CD8-positive, alpha-beta memory T cell (primary cell): ENCODE results near the gene DCT. TPM values are rescaled to one million over a fixed set of nuclear protein-coding genes. Genes with fewer than 3 reads are reported as not detected.
A peak's percentile ranks its signal among the peaks of the same experiment; 100 is the strongest.

Experiments
- CTCF ChIA-PET: fragments of 350-600 bp; sonication (Branson Sonifier 250); formaldehyde crosslinking; loops from one replicate; lab custom pipeline; 2021; ENCODE audit warnings: antibody characterized with exemption; lab: Charles Lee
- POLR2A ChIA-PET: fragments of 350-600 bp; sonication (Branson Sonifier 250); formaldehyde crosslinking; loops from one replicate; lab custom pipeline; 2021; ENCODE audit warnings: antibody characterized with exemption; lab: Charles Lee
- DNase-seq, 5 donors: peaks; one replicate each; pipeline versions ENCODE4 v3.0.0 to v3.0.0-alpha.2; 2020 to 2022; ENCODE audit warnings: mixed read lengths in 1 of 5
- H3K27ac ChIP-seq: one replicate; pipeline ENCODE4 v1.7.0; 2013; ENCODE audit warnings: low read depth, mild to moderate bottlenecking, low read length, moderate library complexity
- H3K27me3 ChIP-seq: 2 replicates; pipeline ENCODE4 v1.7.0; 2013; ENCODE audit warnings: low read length, mild to moderate bottlenecking; ENCODE audit not compliant: insufficient read depth, poor library complexity, severe bottlenecking
- H3K36me3 ChIP-seq: 2 replicates; pipeline ENCODE4 v1.7.0; 2013; ENCODE audit warnings: mild to moderate bottlenecking, low read length, moderate library complexity; ENCODE audit not compliant: insufficient read depth
- H3K4me1 ChIP-seq: 2 replicates; pipeline ENCODE4 v1.7.0; 2013; ENCODE audit warnings: mild to moderate bottlenecking, low read length, moderate library complexity; ENCODE audit not compliant: insufficient read depth
- H3K4me3 ChIP-seq: 2 replicates; pipeline ENCODE4 v1.7.0; 2013; ENCODE audit warnings: mild to moderate bottlenecking, low read length
- H3K9me3 ChIP-seq: 2 replicates; pipeline ENCODE4 v1.7.0; 2013; ENCODE audit warnings: mild to moderate bottlenecking, low read length
- H3K27ac Mint-ChIP-seq, 8 donors: one replicate each; pipeline ENCODE4 v1.8.0; 2020 to 2021; ENCODE audit warnings: mixed read lengths in 8 of 8, mild to moderate bottlenecking in 6 of 8, inconsistent platforms in 3 of 8, moderate library complexity in 3 of 8
- H3K27me3 Mint-ChIP-seq, 2 donors: one replicate each; pipeline ENCODE4 v1.8.0; 2020 to 2021; ENCODE audit warnings: mixed read lengths in 2 of 2, mild to moderate bottlenecking in 1 of 2, moderate library complexity in 1 of 2
- H3K36me3 Mint-ChIP-seq, 3 donors: one replicate each; pipeline ENCODE4 v1.8.0; 2020 to 2021; ENCODE audit warnings: mixed read lengths in 3 of 3, inconsistent platforms in 1 of 3, mild to moderate bottlenecking in 1 of 3
- H3K4me1 Mint-ChIP-seq, 3 donors: one replicate each; pipeline ENCODE4 v1.8.0; 2020 to 2021; ENCODE audit warnings: mixed read lengths in 3 of 3, inconsistent platforms in 1 of 3, mild to moderate bottlenecking in 1 of 3
- H3K4me3 Mint-ChIP-seq, 7 donors: one replicate each; pipeline ENCODE4 v1.8.0; 2020 to 2021; ENCODE audit warnings: mixed read lengths in 7 of 7, mild to moderate bottlenecking in 6 of 7, moderate library complexity in 4 of 7, inconsistent platforms in 2 of 7
- H3K9me3 Mint-ChIP-seq, 5 donors: one replicate each; pipeline ENCODE4 v1.8.0; 2020 to 2022; ENCODE audit warnings: mixed read lengths in 5 of 5, mild to moderate bottlenecking in 3 of 5, moderate library complexity in 2 of 5, inconsistent platforms in 1 of 5
- polyA plus RNA-seq: library from polyadenylated mRNA; unstranded; fragments of 300-500 nt; fragmentation: Illumina TruSeq; gene quantifications from one replicate; pipeline ENCODE4 v1.2.3, GENCODE V29; 2021
- total RNA-seq, 2 experiments: library from RNA; stranded (reverse); gene quantifications; one replicate each; pipeline ENCODE4 v1.2.3, GENCODE V29; 2021

The DCT gene
- total and polyA plus RNA-seq, 3 experiments from 2014 or later: 0.07 TPM; not detected in 2

DNA sequence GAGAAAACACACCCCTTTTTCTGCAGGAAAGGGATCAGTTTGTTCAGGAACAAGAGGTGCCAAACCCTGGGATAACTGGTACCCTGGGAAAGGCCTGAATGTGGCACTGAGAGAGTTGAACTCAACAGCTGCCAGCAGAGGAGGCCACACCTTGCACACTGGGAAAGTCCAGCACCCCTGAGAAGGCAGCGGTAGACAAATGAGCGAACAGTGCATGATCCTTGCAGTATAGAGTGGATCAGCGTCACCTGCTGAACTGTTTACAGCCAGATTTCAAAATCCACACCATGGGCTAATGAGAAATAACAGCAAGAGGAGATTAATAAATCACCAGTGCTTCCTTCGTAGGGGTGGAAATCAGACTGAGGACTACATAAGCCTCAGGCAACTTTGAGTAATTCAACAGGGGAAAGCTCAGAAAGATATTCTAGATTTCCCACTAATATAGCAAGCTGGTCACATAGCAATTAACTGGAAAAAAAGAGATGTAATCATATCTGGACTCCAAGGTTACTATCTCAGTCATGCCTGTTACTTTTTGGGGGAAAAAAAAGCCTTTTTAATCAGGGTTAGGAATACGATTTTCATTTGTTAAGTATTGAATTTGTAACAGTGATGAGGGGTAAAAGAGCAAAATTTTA lies 52.0 kb downstream of the DCT start:
- no peak overlapping the region for H3K27ac ChIP-seq
- DNase-seq: no peak
- Mint-ChIP-seq H3K4me1 (no peaks in the 10 kb centered on the region), H3K27ac (no peak overlapping the region), H3K36me3 (no peaks in the 10 kb centered on the region), H3K4me3 (no peak overlapping the region), H3K9me3 (no peaks in the 10 kb centered on the region), H3K27me3 (peaks cover 5 to 12% of the 10 kb centered on the region in 2 donors)
- no peaks in the 10 kb centered on the region for H3K4me1 ChIP-seq
- H3K4me3 ChIP-seq: no peak overlapping the region
- ChIA-PET POLR2A (no interaction called here), CTCF (interaction anchor here (0.7 kb wide), 1 partner anchor 191 kb away, joined by 3 read pairs; no protein-coding TSS in a partner anchor)
- H3K27me3 ChIP-seq: no peaks in the 10 kb centered on the region
- no peaks in the 10 kb centered on the region for H3K9me3 ChIP-seq
- no peaks in the 10 kb centered on the region for H3K36me3 ChIP-seq

- Mint-ChIP-seq H3K27ac (peak overlapping the region in 1 of 8 donors; percentile 4), H3K4me1 (peaks cover 9 to 13% (median 9%) of the 10 kb centered on the region in 3 donors), H3K36me3 (peaks cover 0 to 4% (median 0%) of the 10 kb centered on the region in 3 donors), H3K9me3 (peaks cover 3 to 11% (median 6%) of the 10 kb centered on the region in 5 donors), H3K4me3 (no peak overlapping the region), H3K27me3 (peaks cover 10 to 27% of the 10 kb centered on the region in 2 donors)
- Histone ChIP-seq H3K9me3 (no peaks in the 10 kb centered on the region), H3K27me3 (no peaks in the 10 kb centered on the region), H3K36me3 (no peaks in the 10 kb centered on the region), H3K4me3 (no peak overlapping the region), H3K4me1 (peaks cover 20% of the 10 kb centered on the region), H3K27ac (no peak overlapping the region)
- ChIA-PET POLR2A (no interaction called here), CTCF (no interaction called here)
- DNase-seq: no peak
These were observed 59.6 kb downstream of the DCT start for GRCh38 chr13:94419925-94420305.

GRCh38 chr13:94419304-94419924 lies 60.1 kb downstream of the DCT start:
- Histone ChIP-seq H3K4me1 (peaks cover 20% of the 10 kb centered on the region), H3K4me3 (no peak overlapping the region), H3K27me3 (no peaks in the 10 kb centered on the region), H3K9me3 (no peaks in the 10 kb centered on the region), H3K36me3 (no peaks in the 10 kb centered on the region), H3K27ac (no peak overlapping the region)
- Mint-ChIP-seq H3K36me3 (peaks cover 0 to 4% (median 0%) of the 10 kb centered on the region in 3 donors), H3K4me1 (peaks cover 9 to 13% (median 9%) of the 10 kb centered on the region in 3 donors), H3K4me3 (peak overlapping the region in 1 of 7 donors; percentile 31), H3K9me3 (peaks cover 3 to 11% (median 6%) of the 10 kb centered on the region in 5 donors), H3K27ac (peak overlapping the region in 1 of 8 donors; percentile 21), H3K27me3 (peaks cover 10 to 26% of the 10 kb centered on the region in 2 donors)
- DNase-seq: peak in 1 of 5 donors; percentile 39
- ChIA-PET POLR2A (no interaction called here), CTCF (no interaction called here)

DNA sequence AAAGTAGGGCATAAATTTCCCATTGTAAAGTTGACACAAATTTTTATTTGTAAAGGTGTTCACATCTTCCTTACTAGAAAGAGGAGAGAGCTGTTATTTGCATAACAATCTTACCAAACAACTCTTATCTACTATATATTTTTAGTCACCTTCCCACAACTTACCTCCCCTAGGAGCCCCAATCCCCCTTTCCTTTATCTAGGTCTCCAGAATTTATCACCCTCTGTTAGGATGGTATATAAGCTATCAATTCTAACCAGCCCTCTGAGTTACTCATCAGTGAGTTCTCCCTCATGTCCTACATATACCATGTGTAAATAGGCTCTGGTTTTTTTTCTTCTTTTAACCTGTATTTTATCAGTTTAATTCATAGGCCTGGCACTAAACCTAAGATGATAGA lies 62.2 kb downstream of the DCT start:
- H3K4me1 Mint-ChIP-seq: peaks cover 9 to 13% (median 9%) of the 10 kb centered on the region in 3 donors
- CTCF ChIA-PET: no interaction called here

DNA sequence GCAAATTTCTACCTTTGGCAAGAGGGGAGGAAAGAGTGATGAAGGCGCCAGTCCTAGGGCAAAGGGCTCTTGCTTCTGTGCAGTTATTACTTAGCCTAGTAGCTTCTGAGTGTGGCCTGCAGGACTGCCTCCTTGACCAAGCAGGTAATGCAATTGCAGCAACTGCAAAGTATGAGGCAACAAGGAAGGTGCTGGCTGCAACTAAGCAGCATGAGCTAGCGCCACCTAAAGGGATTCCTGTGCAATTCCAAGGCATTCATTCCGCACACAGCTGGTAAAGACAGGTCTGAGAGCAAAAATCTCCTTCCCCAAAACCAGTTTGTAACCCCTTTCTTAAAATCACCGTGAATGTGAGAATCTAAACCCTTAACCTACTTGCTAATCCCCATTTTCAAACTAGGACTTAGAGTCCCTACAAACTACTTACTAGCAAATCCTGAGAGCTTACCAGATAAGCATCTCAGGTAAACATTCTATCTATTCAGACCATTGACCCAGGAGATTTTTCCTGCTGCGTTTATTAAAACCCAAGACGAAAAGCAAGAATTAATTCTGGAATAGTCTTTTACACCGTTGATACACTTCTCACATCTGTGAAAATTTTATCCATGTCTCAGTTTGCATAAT lies 62.9 kb downstream of the DCT start:
- POLR2A ChIA-PET: no interaction called here

More for the DNA sequence above, 62.2 kb downstream of the DCT start:
- no peak overlapping the region for H3K27ac ChIP-seq
- Mint-ChIP-seq H3K36me3 (peaks cover 0 to 4% (median 0%) of the 10 kb centered on the region in 3 donors), H3K4me3 (no peak overlapping the region), H3K9me3 (peaks cover 3 to 11% (median 6%) of the 10 kb centered on the region in 5 donors), H3K27me3 (peaks cover 10 to 36% of the 10 kb centered on the region in 2 donors), H3K27ac (no peak overlapping the region)
- POLR2A ChIA-PET: no interaction called here
- no peak overlapping the region for H3K4me3 ChIP-seq
- no peaks in the 10 kb centered on the region for H3K27me3 ChIP-seq
- H3K4me1 ChIP-seq: peaks cover 20% of the 10 kb centered on the region
- H3K9me3 ChIP-seq: no peaks in the 10 kb centered on the region
- H3K36me3 ChIP-seq: no peaks in the 10 kb centered on the region
- no peak for DNase-seq

DNA sequence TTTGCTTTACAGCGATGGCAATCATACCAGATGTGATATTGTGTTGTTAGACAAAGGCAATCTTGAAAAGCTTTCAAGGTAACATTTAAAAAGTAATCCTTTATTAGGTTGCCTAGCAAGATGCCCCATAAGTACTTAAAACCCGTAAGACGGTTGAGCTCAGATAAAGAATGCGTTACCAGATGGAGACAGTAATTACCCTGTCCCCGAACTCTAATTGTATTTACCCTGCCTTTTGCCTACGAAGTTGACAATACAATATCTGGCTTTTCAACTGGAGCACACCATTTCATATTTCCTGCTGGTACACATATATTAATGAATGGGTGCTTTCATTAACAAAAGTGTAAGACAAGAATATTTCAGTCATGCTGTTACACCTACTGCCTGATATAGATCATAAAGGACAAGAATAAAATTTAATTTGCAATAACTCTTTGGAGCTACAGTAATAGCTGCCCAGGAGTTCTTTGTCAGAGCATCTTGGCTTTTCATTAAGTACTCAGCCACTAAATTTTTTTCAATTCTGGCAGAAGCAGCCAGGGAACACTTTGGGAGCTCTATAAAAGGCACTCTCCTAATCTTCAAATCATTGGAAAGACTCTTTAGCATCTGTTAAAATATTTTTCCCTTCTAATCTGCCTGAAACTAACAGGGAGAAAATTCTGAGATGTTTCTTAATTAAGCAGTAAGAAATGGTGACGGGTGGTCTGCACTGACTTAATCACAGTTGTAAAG lies 63.8 kb downstream of the DCT start:
- H3K9me3 Mint-ChIP-seq: peaks cover 3 to 11% (median 4%) of the 10 kb centered on the region in 5 donors
- POLR2A ChIA-PET: no interaction called here
- H3K4me3 Mint-ChIP-seq: no peak overlapping the region
- no peak overlapping the region for H3K4me3 ChIP-seq
- CTCF ChIA-PET: no interaction called here
- DNase-seq: no peak
- no peak overlapping the region for H3K27ac Mint-ChIP-seq
- no peaks in the 10 kb centered on the region for H3K36me3 ChIP-seq
- H3K27me3 ChIP-seq: no peaks in the 10 kb centered on the region
- no peak overlapping the region for H3K27ac ChIP-seq
- peaks cover 20% of the 10 kb centered on the region for H3K4me1 ChIP-seq
- peaks cover 17 to 40% of the 10 kb centered on the region in 2 donors for H3K27me3 Mint-ChIP-seq
- peaks cover 9 to 13% (median 9%) of the 10 kb centered on the region in 3 donors for H3K4me1 Mint-ChIP-seq
- no peaks in the 10 kb centered on the region for H3K9me3 ChIP-seq
- H3K36me3 Mint-ChIP-seq: peaks cover 0 to 4% (median 0%) of the 10 kb centered on the region in 3 donors

More for the DNA sequence above, 62.9 kb downstream of the DCT start:
- Mint-ChIP-seq H3K36me3 (peaks cover 0 to 4% (median 0%) of the 10 kb centered on the region in 3 donors), H3K9me3 (peaks cover 3 to 11% (median 6%) of the 10 kb centered on the region in 5 donors), H3K27ac (no peak overlapping the region), H3K4me1 (peaks cover 9 to 13% (median 9%) of the 10 kb centered on the region in 3 donors), H3K27me3 (peaks cover 16 to 41% of the 10 kb centered on the region in 2 donors), H3K4me3 (no peak overlapping the region)
- Histone ChIP-seq H3K27ac (no peak overlapping the region), H3K27me3 (no peaks in the 10 kb centered on the region), H3K4me3 (no peak overlapping the region), H3K36me3 (no peaks in the 10 kb centered on the region), H3K4me1 (peaks cover 20% of the 10 kb centered on the region), H3K9me3 (no peaks in the 10 kb centered on the region)
- CTCF ChIA-PET: no interaction called here
- DNase-seq: no peak

DNA sequence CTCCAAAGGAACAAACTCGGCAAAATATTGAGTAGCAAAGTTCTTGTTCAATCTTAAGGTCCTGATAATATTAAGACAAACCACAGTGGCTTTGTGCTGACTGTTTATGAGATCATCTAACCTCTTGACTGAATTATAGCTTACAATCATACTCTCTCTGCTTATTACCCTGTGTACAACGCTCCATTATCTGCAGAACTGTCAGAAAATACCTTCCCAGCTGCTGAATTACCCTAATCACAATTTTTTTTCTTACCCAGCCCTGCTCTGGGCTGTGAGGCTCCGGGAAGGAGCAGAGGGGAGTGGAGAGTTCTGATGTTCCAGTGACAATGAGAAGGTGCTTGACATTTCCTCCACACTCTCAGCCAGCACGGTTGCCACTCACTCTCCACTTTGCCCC lies 64.8 kb downstream of the DCT start:
- H3K4me1 Mint-ChIP-seq: peaks cover 9 to 13% (median 9%) of the 10 kb centered on the region in 3 donors
- Histone ChIP-seq H3K36me3 (no peaks in the 10 kb centered on the region), H3K27ac (no peak overlapping the region), H3K4me3 (no peak overlapping the region), H3K27me3 (no peaks in the 10 kb centered on the region), H3K4me1 (peaks cover 14% of the 10 kb centered on the region), H3K9me3 (no peaks in the 10 kb centered on the region)
- H3K4me3 Mint-ChIP-seq: no peak overlapping the region
- DNase-seq: no peak
- H3K27ac Mint-ChIP-seq: no peak overlapping the region
- peaks cover 14 to 43% of the 10 kb centered on the region in 2 donors for H3K27me3 Mint-ChIP-seq
- H3K9me3 Mint-ChIP-seq: peaks cover 0 to 9% (median 4%) of the 10 kb centered on the region in 5 donors
- POLR2A ChIA-PET: no interaction called here
- CTCF ChIA-PET: no interaction called here
- H3K36me3 Mint-ChIP-seq: no peaks in the 10 kb centered on the region
